Right lobe of liver (tissue), 6 donors: ENCODE results near the gene LBHD1. TPM values are rescaled to one million over a fixed set of nuclear protein-coding genes. Genes with fewer than 3 reads are reported as not detected.
"Not testable (repeated sequence)": the region's sequence is repeated elsewhere in the genome, so short reads cannot be mapped to it uniquely, and the experiment has no call there.

Experiments
- ATAC-seq, 4 donors: fragments of 200-7000 bp; cut with Tn5 transposase; one replicate each; pipeline ENCODE4 v1.9.1; 2020; ENCODE audit warnings: mild to moderate bottlenecking in 4 of 4, moderate library complexity in 4 of 4
- DNase-seq, 3 donors: peaks; one replicate each; pipeline ENCODE4 v3.0.0-alpha.2; 2020
- H3K27ac ChIP-seq, 3 donors: fragments of 200-600 bp; one replicate each; pipeline ENCODE4 v1.8.0; 2022
- H3K27me3 ChIP-seq, 2 donors: fragments of 200-600 bp; one replicate each; pipeline ENCODE4 v1.8.0; 2022
- H3K36me3 ChIP-seq, 4 donors: fragments of 200-600 bp; sonication (generic) in 1 of 4; one replicate each; pipeline versions ENCODE4 v1.5.1 to v1.8.0; 2017 to 2022; ENCODE audit warnings: control low read depth in 1 of 4
- H3K4me1 ChIP-seq, 4 donors: fragments of 200-600 bp; sonication (generic) in 1 of 4; one replicate each; pipeline versions ENCODE4 v1.5.1 to v1.8.0; 2017 to 2022; ENCODE audit warnings: control low read depth in 1 of 4
- H3K4me3 ChIP-seq, 3 donors: fragments of 200-600 bp; one replicate each; pipeline ENCODE4 v1.8.0; 2022
- H3K9me3 ChIP-seq, 4 donors: fragments of 200-600 bp; sonication (generic) in 1 of 4; one replicate each; pipeline versions ENCODE4 v1.5.1 to v1.8.0; 2017 to 2022; ENCODE audit warnings: control low read depth in 1 of 4
- POLR2A ChIP-seq: fragments of 450-650 bp; IDR thresholded peaks from one replicate; pipeline ENCODE4 v1.6.1; 2017; ENCODE audit warnings: antibody characterized with exemption, mild to moderate bottlenecking
- WGBS: methylation state at CpG from one replicate; pipeline ENCODE4 v1.1.6; 2018; ENCODE audit warnings: low coverage, low lambda C conversion rate; ENCODE audit not compliant: insufficient coverage; ENCODE audit errors: missing lambda C conversion rate; 5-methylcytosine and 5-hydroxymethylcytosine counted together
- intact Hi-C, 2 donors: fragments of 100-400 bp; cut with DNase I; formaldehyde crosslinking; loops; one replicate each; pipeline versions ENCODE4 v1.11.2 to v1.14.1; 2022
- total RNA-seq, 6 experiments: library from RNA; depleted of rRNA in 2 of 6; stranded (reverse); fragments of >200 nt in 2 of 6; fragmentation: NEBNext Ultra II Directional in 3 of 6; extraction: Animal tissue kit (Norgen Biotek cat#: 25700) in 3 of 6; gene quantifications; one replicate each; pipeline versions ENCODE4 v1.1.0 to v1.2.4, GENCODE V29; 2016 to 2023
- TF ChIP-seq, protein P1 (sequence below), 4 donors: fragments of 200-600 bp in 3 of 4; fragments of 450-650 bp in 1 of 4; IDR thresholded peaks; one replicate each; pipeline versions ENCODE4 v1.5.1 to v1.8.0; 2016 to 2022; ENCODE audit warnings: antibody characterized with exemption in 4 of 4, mild to moderate bottlenecking in 2 of 4
- donor health status: DM: no; HTN: yes; CAD: no.
- donor health status: DM: no; HTN: no; CAD: no.
- donor health status: DM: no; HTN: no; CAD: no.
- donor health status: DM: no; HTN: yes; CAD: no.
- donor health status: DM: no; HTN: yes; CAD: no.

LBHD1 gene
- total RNA-seq, 6 experiments from 2014 or later = 2.7 to 6.5 (median 3.7) TPM

- Histone ChIP-seq H3K9me3 (no peaks in the 10 kb centered on the region), H3K4me3 (no peak overlapping the region), H3K27me3 (no peaks in the 10 kb centered on the region), H3K27ac (no peak overlapping the region), H3K4me1 (peaks cover 0 to 8% (median 0%) of the 10 kb centered on the region in 4 donors), H3K36me3 (peaks cover 0 to 4% (median under 1%) of the 10 kb centered on the region in 4 donors)
- ATAC-seq (no peak), DNase-seq (no peak)
- WGBS = 53% methylated on average over 5 of the region's 5 CpGs
- TF ChIP-seq, protein P1, sequence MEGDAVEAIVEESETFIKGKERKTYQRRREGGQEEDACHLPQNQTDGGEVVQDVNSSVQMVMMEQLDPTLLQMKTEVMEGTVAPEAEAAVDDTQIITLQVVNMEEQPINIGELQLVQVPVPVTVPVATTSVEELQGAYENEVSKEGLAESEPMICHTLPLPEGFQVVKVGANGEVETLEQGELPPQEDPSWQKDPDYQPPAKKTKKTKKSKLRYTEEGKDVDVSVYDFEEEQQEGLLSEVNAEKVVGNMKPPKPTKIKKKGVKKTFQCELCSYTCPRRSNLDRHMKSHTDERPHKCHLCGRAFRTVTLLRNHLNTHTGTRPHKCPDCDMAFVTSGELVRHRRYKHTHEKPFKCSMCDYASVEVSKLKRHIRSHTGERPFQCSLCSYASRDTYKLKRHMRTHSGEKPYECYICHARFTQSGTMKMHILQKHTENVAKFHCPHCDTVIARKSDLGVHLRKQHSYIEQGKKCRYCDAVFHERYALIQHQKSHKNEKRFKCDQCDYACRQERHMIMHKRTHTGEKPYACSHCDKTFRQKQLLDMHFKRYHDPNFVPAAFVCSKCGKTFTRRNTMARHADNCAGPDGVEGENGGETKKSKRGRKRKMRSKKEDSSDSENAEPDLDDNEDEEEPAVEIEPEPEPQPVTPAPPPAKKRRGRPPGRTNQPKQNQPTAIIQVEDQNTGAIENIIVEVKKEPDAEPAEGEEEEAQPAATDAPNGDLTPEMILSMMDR (IDR thresholded peaks at IDR 0.05) = no peak
- TF ChIP-seq POLR2A = no peak
- intact Hi-C loops = no loop called here
Measured at GRCh38 chr11:62656796-62657429, 15.2 kb downstream of the LBHD1 start.

DNA sequence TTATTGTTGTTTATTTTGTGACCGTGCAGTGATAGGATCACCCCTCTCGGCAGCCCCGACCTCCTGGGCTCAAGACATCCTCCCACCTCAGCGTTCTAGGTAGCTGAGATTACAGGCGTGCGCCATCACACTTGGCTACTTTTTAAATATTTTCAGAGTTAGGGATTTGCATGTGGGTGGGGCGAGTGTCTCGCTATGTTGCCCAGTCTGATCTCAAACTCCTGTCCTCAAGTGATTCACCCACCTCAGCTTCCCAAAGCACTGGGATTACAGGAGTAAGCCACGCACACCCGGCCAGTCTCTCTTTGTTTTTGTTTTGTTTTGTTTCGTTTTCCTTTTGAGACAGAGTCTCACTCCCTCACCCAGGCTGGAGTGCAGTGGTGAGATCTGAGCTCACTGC, 17.8 kb downstream of the LBHD1 start:
- Histone ChIP-seq H3K4me1 (peaks cover 0 to 13% (median 0%) of the 10 kb centered on the region in 4 donors), H3K9me3 (no peaks in the 10 kb centered on the region), H3K4me3 (no peak overlapping the region), H3K27ac (no peak overlapping the region), H3K36me3 (peaks cover 0 to 6% (median 4%) of the 10 kb centered on the region in 4 donors), H3K27me3 (no peaks in the 10 kb centered on the region)
- DNase-seq (no peak), ATAC-seq (no peak)
- intact Hi-C loops = no loop called here
- WGBS = 57% methylated on average over 4 of the region's 11 CpGs
- TF ChIP-seq, protein P1 (IDR thresholded peaks at IDR 0.05) = no peak
- TF ChIP-seq POLR2A = no peak

DNA sequence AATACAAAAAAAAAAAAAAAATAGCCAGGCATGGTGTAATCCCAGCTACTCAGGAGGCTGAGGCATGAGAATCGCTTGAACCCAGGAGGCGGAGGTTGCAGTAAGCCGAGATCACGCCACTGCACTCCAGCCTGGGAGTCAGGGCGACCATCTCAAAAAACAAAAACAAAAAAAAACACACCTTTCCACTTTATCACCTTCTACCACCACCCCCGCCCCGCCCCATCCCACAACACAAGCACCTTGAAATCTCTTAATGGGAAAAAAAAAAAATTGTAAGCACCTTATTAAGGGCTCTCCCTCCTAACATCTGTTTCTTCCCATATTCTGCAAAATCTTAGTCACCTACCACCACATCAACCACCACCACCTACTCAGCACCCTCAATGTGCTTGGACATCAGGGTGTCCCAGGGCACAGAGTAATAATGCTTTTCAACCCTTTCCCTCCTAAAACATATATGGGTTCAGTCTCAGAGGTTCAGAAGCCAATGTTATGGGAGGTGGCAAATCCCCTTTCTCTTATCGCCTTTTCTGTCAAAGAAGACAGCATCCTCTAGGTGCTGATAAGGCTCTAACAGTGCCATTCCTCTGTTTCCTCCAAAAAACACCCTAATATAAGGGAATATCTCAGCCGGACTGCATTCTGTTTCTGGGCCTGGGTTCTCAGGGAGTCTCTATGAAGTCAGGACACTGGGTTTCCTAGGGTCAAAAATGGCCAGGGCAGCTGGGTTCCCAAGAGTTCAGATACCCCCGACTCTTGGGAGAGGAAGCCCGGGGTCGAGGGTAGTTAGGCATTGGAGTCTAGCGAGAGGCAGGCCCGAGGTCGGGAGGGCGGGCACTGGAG, 19.7 kb downstream of the LBHD1 start:
- Histone ChIP-seq H3K4me3 (peak overlapping the region; percentile 77 to 99 (median 89)), H3K4me1 (peaks cover 0 to 17% (median 2%) of the 10 kb centered on the region in 4 donors), H3K27me3 (no peaks in the 10 kb centered on the region), H3K27ac (peak overlapping the region; percentile 84 to 91 (median 89)), H3K36me3 (peaks cover 0 to 13% (median 5%) of the 10 kb centered on the region in 4 donors), H3K9me3 (no peaks in the 10 kb centered on the region)
- intact Hi-C loops = no loop called here
- DNase-seq = peak in 1 of 3 donors; percentile 27
- no peak for ATAC-seq
- TF ChIP-seq POLR2A = no peak
- TF ChIP-seq, protein P1 (IDR thresholded peaks at IDR 0.05) = no peak
- 35% methylated on average over 15 of the region's 16 CpGs for WGBS

- H3K4me3 ChIP-seq, H3K27me3 ChIP-seq, intact Hi-C loops, DNase-seq, H3K27ac ChIP-seq, H3K9me3 ChIP-seq, ATAC-seq: not testable (repeated sequence)
- peaks cover 0 to 13% (median 5%) of the 10 kb centered on the region in 4 donors for H3K36me3 ChIP-seq
- WGBS = 97% methylated on average over 3 of the region's 12 CpGs
- H3K4me1 ChIP-seq = peaks cover 0 to 25% (median 5%) of the 10 kb centered on the region in 4 donors
Measured at GRCh38 chr11:62650283-62650682, 21.8 kb downstream of the LBHD1 start.

GRCh38 chr11:62649486-62649885, 22.6 kb downstream of the LBHD1 start:
- Histone ChIP-seq H3K4me1 (peaks cover 0 to 29% (median 8%) of the 10 kb centered on the region in 4 donors), H3K36me3 (peaks cover 0 to 13% (median 5%) of the 10 kb centered on the region in 4 donors), H3K4me3 (no peak overlapping the region), H3K27ac (no peak overlapping the region), H3K9me3 (no peaks in the 10 kb centered on the region), H3K27me3 (no peaks in the 10 kb centered on the region)
- 57% methylated on average over 2 of the region's 11 CpGs for WGBS
- TF ChIP-seq POLR2A = no peak
- ATAC-seq (no peak), DNase-seq (no peak)
- intact Hi-C loops = no loop called here
